HG02798 (cell line): ENCODE results near the gene TTN.
A peak's percentile ranks its signal among the peaks of the same experiment; 100 is the strongest.

Source experiments
- ATAC-seq: cut with Tn5 transposase; IDR thresholded peaks from one replicate; pipeline ENCODE4 v1.9.1; 2021; ENCODE audit warnings: mild to moderate bottlenecking; ENCODE audit not compliant: unreplicated experiment, poor library complexity

Gene TTN

DNA sequence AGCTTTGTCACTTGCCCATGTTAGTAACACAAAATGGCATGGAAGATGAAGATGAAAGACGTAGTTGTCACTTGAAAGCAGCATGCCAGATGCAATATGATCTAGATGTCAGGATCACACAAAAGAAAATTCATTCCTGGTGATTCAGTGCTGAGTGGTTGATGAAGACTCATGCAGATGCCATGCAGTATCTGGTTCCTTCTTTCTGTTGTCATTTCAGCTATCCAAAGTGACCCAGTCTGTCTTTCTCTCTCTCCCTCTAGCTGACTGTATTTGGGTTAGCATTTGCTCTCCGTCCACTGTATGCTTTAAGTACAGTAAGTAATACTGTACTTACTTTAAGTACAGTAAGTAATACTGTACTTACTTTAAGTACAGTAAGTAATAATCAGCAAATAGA is 50.4 kb downstream of the TTN start:
- no peak for ATAC-seq

DNA sequence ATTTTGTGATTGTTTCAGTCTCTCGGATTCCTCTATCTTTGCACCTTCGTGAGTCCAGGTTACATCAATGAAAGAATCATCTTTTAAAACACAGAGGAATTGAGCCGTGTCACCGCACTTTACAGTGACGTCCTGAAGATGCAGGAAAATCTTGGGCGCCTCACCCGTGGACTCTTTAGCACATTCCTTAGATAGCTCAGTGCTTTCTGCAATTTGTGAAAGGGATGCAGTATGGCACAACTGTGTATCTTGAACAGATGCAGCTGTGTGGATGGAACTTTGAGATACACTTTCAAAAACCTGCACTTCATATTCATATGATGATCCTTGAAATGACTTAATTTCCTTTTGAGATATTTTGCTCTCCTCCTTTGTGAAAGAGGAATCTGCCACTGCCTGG is 50.9 kb downstream of the TTN start:
- ATAC-seq, result no peak

DNA sequence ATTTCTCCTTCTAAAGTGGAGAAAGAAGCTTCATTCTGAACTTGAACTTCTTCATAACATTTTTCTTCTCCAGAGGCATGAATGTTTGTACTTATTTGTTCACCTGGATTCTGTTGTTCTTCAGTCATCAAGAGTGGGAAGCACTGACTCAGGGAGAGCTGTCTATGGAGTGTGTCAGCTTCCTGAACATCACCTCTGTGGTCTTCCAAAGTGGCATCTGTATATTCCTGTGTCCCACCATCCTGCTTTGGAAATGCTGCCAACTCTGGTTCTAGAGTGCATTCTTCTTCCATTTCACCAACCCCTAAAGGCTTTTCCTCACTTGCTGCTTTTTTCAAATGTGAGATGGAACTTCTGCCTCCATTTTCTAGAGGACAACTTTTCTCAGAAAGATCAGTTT is 59.5 kb downstream of the TTN start:
- no peak for ATAC-seq

DNA sequence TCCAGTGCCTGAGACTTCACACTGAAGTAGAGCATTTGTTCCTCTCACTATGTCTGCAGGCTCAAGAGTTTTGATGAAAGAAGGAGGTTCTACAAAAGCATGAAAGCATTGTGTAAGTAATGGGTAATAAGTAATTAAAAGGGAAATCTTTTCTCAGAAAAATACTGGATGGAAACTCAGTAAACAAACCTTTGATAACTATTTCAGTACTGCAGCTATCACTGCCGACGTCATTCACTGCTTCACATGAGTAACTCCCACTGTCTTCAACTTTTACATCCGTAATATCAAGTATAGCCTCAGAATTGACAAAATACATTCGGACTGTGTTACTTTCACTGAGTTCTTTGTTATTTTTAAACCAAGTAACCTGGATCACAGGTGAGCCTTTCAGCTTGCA is 72.7 kb downstream of the TTN start:
- ATAC-seq, result no peak

DNA sequence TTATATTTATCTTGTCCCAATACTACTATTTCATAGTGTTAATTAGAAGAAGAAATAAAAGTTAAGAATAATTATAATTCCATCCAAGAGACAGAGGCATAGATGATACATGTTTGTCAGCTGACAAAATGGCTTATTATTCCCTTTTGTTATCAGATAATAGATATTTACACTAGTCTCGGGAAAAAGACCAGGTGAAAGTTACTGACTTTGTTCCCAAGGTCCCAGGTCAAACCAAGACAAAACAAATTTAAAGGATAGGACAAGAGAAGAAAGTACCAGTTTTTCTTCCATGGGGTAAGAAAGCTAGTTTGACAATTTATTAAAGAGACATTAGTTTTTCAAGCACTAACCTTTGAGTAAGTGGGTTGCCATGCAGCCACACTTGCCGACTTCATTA is 73.2 kb downstream of the TTN start:
- ATAC-seq, result no peak

DNA sequence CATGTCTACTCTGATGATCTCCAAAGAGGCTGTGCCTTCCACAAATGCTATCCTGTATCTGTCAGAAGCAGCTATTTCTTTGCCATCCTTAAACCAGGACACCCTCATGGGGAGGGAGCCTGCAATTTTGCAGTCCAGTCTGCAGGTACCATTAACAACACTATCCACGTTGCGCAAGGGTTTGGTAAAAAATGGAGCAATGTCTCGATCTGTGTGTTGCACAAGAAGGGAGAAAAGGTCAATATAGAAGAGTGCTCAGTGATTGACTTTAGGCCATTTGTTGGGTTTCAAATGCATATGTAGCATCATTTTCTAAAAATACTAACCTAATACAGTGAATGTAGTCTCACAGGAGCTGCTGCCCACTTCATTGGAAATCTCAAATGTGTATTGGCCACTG is 74.3 kb downstream of the TTN start:
- no peak for ATAC-seq

DNA sequence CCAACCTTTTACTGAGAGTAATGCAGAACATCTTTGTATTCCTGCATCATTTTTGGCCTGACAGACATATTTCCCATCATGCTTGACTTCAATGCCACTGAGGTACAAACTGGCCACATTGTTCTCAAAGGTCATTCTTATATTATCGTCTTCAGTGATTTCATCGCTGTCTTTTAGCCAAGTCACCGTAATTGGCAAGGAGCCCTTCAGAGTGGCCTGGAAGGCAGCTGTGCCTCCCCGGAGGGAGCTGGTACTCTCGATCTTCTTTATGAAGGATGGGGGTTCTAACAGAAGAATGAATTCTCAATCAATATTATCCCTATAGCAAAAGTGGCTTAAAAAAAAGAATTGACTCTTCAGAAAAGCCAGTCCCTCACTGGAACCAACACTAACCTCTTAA is 75.9 kb downstream of the TTN start:
- no peak for ATAC-seq

DNA sequence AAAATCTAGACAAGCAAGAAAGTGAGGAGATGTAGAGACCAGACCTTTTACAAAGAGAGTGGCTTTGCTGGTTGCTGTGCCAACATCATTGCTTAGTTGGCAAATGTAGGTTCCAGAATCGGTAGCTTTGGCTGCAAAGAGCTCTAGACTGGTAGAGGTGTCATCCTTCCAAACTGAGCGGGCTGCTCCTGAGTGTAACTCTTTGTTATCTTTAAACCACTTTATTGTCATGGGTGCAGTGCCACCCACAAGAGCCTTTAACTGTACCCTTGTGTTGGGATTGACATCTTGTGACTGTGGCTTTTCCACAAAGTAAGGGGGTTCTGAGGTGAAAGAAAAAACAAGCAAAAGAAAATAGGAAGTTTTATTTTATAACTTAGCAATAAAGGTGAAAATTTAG is 77.2 kb downstream of the TTN start:
- ATAC-seq, result no peak

DNA sequence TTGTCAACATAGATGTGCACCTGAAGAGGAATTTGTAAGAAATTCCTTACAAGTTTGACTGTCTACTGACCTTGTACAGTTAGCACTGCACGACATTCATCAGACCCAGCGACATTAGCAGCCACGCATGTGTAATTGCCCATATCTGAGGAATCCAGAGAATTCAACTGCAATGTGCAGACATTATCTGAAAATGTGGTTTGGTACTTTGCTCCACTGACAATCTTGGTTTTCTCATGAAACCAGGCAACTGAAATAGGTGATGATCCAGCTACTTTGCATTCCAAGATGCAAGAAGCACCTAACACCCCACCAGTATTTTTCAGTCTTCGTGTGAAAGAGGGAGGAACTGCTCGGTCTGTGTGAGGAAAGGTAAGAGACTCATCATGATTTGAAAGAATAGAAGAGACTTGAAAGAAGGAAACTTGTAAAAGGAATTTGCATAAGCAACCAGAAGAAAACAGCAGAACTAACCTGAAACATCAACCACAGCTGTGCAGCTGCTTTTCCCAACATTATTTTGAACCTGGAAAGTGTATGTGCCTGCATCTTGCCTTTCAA is 83.4 kb downstream of the TTN start:
- peak; percentile 49 for ATAC-seq

DNA sequence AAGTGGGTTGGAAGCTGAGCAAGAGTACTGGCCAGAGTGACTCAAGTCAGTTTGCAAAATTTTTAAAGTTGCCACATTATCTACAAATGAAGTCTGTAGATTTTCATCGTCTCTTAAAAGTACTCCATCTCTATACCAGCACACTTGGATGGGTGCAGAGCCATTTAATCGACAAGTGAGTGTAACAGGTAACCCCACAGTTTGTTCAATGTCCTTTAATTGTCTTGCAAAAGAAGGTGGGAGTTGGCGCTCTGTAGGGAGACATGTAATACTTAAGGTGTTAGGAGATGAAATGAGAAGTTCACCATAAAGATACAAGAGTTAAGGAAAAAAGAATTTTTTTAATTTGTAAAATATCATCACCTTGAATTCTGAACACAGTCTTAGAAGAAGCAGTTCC is 84.9 kb downstream of the TTN start:
- no peak for ATAC-seq

DNA sequence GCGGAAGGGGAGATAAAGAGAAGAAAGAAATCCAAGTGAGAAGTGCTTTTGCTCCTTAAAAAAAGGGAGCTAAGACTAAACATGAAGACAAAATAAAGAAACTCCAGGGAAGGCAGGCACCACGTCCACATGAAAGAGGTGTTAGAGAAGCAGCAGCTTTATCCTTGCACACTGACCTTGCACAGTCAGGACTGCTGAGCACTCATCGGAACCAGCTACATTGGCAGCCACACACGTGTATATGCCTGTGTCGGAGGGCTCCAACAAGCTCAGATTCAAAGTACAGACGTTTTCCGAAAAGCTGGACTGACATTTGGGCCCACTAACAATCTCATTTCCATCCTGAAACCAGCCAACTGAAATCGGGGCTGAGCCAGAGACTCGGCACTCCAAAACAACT is 88.2 kb downstream of the TTN start:
- no peak for ATAC-seq

DNA sequence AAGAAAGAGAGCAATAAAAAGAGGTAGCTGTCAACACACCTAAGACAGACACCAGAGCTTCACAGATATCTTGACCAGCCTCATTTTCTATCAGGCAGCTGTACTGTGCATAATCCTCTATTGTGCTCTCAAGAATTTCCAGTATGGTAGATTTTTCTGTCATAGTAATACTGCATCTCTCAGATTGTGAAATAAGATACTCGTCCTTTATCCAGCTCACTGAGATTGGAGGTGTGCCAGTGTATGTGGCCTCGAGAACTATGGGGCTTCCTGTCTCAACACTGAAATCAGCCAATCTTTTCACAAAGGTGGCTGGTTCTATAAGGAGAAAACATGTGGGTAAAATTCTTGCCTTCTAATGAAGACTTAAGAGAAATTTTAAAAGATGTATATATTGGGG is 88.9 kb downstream of the TTN start:
- no peak for ATAC-seq

DNA sequence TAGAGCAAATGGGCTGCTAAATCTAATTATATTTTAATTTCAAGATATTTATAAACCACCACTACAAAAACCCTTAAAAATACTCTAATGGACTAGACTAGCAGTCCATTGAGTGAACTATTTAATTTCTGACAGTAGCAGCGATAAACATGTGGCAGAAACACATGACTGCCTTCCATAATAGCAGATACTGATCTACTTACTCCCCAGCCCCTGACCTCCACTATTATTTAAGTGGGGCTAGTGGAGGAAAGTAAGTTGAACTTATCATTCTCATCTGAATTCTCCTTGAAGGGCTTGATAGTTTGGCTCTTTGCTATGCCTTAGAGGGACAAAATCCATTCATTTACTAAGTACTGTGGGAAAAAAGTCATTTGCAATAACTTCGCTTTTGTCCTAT is 90.8 kb downstream of the TTN start:
- ATAC-seq, result no peak

DNA sequence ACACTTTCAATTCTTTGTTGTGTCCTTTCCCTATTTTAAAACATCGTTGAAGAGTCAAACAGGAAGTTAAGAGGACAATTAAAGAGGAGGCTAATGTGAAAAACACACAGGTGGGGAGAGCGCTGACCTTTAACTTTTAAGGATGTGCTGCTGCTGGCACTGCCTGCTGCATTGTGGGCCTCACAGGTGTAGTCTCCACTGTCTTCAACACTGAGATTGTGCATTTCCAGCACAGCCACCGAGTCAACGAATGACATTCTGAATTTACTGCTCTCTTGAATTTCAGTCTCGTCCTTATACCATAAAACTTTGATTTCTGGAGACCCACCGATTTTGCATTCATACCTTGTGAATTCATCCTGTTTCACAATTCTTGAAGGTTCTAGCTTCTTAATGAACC is 91.9 kb downstream of the TTN start:
- no peak for ATAC-seq

DNA sequence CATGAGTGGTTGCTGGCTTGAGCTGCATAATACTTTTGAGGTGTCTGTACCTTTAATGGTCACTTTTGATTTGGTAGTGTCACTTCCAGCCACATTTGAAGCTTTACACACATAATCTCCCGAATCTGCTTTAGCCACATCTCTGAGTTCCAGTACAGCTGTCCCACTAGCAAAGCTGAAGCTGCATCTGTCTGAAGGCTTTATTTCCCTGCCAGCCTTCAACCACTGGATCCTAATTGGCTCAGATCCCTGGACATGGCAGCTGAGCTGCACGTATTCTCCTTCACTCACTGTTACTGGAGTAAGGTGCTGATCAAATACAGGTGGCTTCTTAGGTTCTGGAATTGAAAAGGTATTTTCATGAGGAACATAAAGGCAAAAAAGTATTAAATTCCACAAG is 99.7 kb downstream of the TTN start:
- no peak for ATAC-seq

DNA sequence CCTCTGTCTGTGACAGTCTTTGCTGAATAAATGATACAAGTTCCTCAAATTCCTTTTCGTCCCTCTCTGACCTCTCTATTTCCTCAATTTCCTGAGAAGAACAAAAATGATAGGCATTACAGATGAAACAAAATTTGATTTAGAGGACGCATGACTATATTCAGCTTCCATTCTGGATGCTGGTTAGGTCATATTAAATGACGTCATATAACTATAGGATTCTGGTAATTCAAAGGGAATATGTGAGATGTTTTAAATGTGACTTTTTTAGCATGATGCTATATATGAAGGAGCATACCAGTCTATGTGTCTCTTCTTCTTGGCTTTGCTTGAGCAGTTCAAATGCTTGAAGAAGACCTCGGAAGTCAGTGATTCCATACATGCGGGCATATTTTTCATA is 102.3 kb downstream of the TTN start:
- ATAC-seq, result no peak

DNA sequence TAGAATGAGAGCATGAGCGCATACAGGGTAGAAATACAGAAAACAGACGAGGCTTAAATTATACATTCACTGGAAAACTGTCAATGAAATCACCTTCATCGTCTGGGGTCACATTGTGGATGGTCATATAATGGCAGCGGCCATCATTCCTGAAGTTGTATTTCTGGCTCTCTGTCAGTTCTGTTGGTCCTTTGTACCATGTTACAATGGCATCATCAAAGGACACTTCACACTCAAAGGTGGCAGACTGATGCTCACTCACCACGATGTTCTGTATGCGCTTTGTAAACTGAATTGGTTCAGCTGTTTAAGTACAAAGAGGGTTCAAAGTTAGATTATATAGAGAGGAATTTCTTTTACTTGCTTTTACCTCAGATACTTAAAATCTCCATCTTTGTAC is 104.9 kb downstream of the TTN start:
- ATAC-seq, result no peak

DNA sequence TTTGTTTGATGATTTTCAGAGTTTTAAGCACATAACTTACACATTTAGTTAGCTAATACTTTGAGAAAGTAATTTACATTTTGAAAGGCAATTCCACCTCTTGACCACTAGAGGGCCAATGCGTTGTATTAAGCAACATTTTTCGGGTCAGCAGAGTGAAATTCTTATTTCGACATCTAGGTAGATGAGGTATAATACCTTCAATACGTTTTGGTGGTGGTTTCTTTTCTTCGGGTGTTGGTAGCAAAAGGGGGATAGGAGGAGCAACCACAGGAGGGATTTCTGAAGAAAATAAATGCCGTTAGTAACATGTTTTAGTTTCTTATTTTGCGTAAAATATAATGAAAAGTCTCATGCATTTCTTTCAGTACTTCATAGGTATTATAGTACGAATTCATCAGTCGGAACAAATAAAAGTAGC is 106.3 kb downstream of the TTN start:
- ATAC-seq, result no peak

DNA sequence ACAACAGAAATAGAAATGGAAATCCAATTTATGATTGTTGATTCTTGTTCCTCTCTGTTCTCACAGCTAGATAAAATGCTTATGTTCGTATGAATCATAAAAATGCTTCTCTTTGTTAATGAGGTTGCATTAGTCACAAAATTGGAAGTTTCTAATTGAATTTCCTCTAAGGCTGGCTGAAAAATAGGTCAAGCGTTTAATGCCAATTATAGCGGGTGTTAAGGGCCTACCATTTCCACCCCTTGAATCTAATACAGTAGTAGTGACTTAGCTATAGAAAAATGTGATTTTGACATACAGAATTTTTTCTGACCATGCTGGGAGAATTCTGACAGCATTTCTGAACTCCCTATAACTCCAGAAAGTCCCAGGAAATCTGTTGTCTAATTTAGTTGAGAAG is 107.1 kb downstream of the TTN start:
- ATAC-seq, result no peak

DNA sequence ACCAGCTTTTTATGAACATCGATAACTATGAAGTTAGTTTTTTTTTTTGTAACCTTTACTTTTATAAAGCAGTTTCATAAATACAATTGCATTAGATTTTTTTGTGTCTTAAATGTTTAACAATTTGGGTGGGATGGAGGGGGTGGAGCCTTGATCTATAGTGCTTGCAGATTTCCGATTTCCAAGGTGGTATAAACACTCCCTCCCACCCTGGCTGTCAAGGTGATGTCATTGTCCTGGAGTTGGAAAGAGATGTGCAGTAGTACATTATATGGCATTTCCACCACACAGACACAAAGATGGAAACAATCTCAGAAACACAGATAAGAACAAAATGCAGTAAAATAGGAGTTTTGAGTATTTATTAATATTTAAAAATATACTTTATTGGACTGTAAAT is 114.4 kb downstream of the TTN start:
- ATAC-seq, result no peak

DNA sequence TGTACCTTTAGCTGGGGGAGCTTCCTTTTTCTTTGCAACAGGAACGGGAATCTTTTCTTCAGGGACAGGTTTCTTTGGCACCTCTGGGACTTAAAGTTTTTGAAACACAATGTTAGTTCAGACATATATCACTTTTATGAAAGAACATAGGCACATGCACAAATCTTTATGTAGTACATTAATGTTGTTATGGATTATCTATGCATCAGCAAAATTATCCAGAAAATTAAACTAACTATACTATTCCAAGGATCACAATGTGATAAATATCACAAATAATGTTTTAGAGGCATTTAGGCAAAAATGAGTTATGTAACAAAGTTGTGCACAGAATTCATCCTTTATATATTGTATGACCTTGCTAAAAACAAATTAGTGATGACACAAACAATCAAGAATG is 117.4 kb downstream of the TTN start:
- ATAC-seq, result no peak

DNA sequence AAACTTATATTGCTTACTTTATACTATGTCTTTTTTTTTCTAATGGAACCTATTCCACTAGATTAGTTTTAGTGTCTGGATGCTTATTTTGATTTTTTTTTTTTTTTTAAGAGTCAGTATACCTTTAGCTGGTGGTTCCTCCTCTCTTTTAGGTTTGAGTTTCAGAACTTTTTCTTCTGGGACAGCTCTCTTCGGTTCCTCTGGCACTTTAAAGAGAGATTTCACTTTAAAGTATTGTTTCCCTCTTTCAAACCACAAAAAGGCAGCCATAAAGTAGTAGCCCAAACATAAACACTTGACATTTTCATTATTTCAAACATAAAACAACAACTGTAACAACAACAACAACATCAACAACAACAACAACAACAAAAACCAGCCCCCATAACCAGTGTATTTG is 123.3 kb downstream of the TTN start:
- ATAC-seq, result no peak

DNA sequence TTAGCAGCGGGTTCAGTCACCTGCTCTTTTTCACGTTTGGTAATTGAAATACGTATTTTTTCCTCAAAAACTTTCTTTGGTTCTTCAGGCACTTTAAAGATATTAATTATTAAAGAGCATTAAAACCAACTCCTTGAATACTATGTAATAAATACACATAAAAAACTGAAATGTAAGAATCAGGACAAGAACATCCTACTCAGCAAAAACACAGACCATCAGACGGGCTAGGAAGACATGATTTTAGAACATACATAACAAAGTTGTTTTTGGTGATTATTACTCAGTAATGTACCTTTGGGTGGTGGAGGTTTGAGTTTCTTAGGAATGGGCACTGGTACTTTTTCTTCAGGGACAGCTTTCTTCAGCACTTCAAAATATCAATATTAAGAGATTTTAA is 126.1 kb downstream of the TTN start:
- no peak for ATAC-seq
